Activated CD4-positive, alpha-beta T cell treated with anti-CD3 and anti-CD28 coated beads, Interleukin-2, amount 10 ng/mL, durations not matched to agents 24 days and 14 days (primary cell): Measurements from ENCODE around the gene HELZ2. TPM values are rescaled to one million over a fixed set of nuclear protein-coding genes. Genes with fewer than 3 reads are reported as not detected.
A peak's percentile ranks its signal among the peaks of the same experiment; 100 is the strongest.
"Not testable (repeated sequence)": the region's sequence is repeated elsewhere in the genome, so short reads cannot be mapped to it uniquely, and the experiment has no call there.

Source experiments
- DNase-seq: peaks from one replicate; pipeline ENCODE4 v3.0.0; 2022
- H3K27ac Mint-ChIP-seq: one replicate; pipeline ENCODE4 v1.8.0; 2022; ENCODE audit warnings: mild to moderate bottlenecking, mixed read lengths
- H3K27me3 Mint-ChIP-seq: one replicate; pipeline ENCODE4 v1.8.0; 2022; ENCODE audit warnings: mixed read lengths
- H3K36me3 Mint-ChIP-seq: one replicate; pipeline ENCODE4 v1.8.0; 2022; ENCODE audit warnings: low read depth, mild to moderate bottlenecking, mixed read lengths
- H3K4me1 Mint-ChIP-seq: one replicate; pipeline ENCODE4 v1.8.0; 2021; ENCODE audit warnings: mixed read lengths
- H3K4me3 Mint-ChIP-seq: one replicate; pipeline ENCODE4 v1.8.0; 2022; ENCODE audit warnings: mild to moderate bottlenecking, moderate library complexity, mixed read lengths
- H3K9me3 Mint-ChIP-seq: one replicate; pipeline ENCODE4 v1.8.0; 2021; ENCODE audit warnings: mixed read lengths
- intact Hi-C: fragments of 100-400 bp; cut with micrococcal nuclease; formaldehyde crosslinking; loops from one replicate; pipeline ENCODE4 v1.15.1; 2023
- total RNA-seq: library from RNA; stranded (reverse); gene quantifications from 2 replicates; pipeline ENCODE4 v1.2.3, GENCODE V29; 2022

HELZ2 gene, protein sequence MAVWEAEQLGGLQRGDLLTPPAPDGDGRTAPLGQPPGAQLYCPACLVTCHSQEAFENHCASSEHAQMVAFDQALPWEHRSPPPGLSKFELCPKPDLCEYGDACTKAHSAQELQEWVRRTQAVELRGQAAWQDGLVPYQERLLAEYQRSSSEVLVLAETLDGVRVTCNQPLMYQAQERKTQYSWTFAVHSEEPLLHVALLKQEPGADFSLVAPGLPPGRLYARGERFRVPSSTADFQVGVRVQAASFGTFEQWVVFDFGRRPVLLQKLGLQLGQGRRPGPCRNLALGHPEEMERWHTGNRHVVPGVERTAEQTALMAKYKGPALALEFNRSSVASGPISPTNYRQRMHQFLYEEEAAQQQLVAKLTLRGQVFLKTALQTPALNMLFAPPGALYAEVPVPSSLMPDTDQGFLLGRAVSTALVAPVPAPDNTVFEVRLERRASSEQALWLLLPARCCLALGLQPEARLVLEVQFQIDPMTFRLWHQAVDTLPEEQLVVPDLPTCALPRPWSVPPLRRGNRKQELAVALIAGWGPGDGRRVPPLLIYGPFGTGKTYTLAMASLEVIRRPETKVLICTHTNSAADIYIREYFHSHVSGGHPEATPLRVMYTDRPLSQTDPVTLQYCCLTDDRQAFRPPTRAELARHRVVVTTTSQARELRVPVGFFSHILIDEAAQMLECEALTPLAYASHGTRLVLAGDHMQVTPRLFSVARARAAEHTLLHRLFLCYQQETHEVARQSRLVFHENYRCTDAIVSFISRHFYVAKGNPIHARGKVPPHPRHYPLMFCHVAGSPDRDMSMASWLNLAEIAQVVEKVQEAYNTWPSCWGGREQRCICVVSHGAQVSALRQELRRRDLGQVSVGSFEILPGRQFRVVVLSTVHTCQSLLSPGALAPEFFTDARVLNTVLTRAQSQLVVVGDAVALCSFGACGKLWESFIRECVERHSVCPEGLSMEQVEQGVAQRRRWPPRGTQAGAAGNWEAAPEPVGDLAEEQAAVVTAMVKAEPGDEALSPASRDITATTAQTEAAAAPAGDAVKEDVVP (N-terminal part only)
- total RNA-seq = 13.7 and 15.9 TPM in 2 replicates

DNA sequence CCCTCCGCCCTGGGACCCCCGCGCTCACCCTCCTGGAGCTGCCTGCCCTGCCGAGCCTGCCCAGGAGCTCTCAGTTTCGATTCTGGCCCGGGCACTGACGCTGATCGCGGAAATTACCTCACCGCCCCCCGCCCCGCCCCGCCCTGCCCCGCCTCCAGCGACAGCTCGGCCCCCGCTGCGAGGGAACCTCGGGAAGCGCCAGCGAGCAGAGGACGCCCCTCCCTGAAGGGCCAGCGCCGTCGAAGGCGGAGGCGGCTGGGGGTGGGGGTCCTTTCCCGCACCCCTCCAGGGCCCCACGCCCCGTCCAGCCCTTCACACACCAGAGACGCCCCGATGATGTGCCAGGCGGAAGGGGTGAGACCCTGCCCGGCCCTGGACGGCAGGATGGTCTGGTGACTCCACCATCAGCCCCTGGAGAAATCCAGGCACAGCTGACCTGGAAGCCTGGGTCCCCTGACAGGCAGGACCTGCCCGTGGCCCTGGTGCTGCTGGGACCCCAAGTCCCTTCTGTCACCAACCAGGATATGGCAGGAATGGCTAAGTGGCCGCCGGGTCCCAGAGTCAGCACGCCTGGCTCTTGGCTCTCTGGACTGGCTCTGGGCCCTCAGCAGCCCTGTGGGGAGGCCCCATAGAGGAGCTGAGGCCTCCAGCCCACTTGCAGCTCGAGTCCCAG is at the start of gene HELZ2:
HELZ2 (minus strand) TSS at position 84 of the 673 bp plus-strand sequence. CDS start 1,854 bp downstream, outside the sequence.
- peaks cover 10% of the 10 kb centered on the region for H3K27me3 Mint-ChIP-seq
- intact Hi-C loops = loop anchor here (5.0 kb wide), 1 partner anchor 53 kb away; the partner anchor contains the start of gene GMEB2
- DNase-seq = peak; percentile 91
- H3K36me3 Mint-ChIP-seq = peaks cover 4% of the 10 kb centered on the region
- H3K4me1 Mint-ChIP-seq = peaks cover 4% of the 10 kb centered on the region
- peak within 1 kb of the TSS; percentile 86 for H3K4me3 Mint-ChIP-seq
- peak within 1 kb of the TSS; percentile 80 for H3K27ac Mint-ChIP-seq
- H3K9me3 Mint-ChIP-seq = no peaks in the 10 kb centered on the region

DNA sequence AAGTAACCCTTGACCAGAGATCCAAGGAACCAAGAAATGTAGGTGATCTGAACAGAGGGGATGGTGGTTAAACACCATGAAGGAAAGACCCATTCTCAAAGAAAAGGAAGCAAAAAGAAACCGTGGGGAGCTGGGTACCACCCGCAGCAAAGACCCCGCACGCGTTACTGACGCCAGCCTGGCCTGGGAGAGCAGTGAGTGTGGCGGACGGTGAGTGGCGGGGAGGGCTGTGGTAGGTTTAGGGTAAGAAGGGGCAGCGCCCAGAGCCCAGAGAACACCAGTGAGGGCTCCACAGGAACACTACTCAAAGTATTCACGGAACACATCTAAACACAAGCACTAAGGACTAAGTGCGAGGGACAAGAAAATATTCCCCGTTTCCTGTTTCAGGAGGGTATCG is 48.7 kb upstream of the HELZ2 start:
- peaks cover 15% of the 10 kb centered on the region for H3K4me1 Mint-ChIP-seq
- H3K9me3 Mint-ChIP-seq = no peaks in the 10 kb centered on the region
- peaks cover 15% of the 10 kb centered on the region for H3K36me3 Mint-ChIP-seq
- intact Hi-C loops = loop anchor here (10.0 kb wide), 1 partner anchor 442 kb away; the partner anchor contains the start of gene TCEA2
- no peak overlapping the region for H3K27ac Mint-ChIP-seq
- H3K27me3 Mint-ChIP-seq = no peaks in the 10 kb centered on the region
- H3K4me3 Mint-ChIP-seq = no peak overlapping the region
- no peak for DNase-seq

DNA sequence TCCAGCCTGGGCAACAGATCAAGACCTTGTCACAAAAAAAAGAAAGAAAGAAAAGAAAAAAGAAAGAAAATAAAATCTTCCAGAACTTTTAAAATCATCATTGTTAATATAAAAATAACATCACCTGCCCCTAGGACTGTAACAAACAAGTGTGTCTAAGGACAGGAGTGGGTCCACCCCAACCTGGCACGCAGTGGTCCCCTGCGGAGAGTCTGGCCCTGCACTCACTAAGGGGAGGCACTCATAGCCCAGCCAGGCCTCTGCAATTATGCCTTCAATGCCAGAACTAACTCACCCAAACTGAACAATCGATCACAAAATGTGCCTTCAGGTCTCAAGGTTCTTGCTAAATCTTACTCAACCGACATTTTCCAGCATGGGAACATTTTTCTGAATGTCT is 48.1 kb upstream of the HELZ2 start:
- intact Hi-C loops = loop anchor here (10.0 kb wide), 1 partner anchor 443 kb away; the partner anchor contains the start of gene TCEA2
- Mint-ChIP-seq H3K9me3 (no peaks in the 10 kb centered on the region), H3K4me1 (peaks cover 15% of the 10 kb centered on the region), H3K27ac (no peak overlapping the region), H3K27me3 (no peaks in the 10 kb centered on the region), H3K36me3 (peaks cover 17% of the 10 kb centered on the region), H3K4me3 (no peak overlapping the region)
- no peak for DNase-seq

DNA sequence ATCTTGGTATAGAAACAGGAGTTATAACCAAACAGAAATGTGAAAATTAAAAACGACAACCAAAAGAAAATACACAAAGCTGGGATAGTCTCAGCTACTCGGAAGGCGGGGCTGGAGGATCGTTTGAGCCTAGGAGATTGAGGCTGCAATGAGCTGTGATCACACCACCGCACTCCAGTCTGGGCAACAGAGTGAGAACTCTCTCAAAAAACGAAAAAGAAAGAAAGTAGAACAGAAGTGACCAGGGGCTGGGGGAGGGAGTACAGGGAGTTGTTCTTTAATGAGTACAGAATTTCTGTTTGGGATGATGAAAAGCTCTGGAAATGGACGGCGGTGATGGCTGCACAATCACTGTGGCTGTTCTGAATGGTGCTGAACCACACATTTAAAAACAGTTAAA is 47.0 kb upstream of the HELZ2 start:
- intact Hi-C loops = loop anchor here (10.0 kb wide), 1 partner anchor 444 kb away; the partner anchor contains the start of gene TCEA2
- H3K27ac Mint-ChIP-seq = no peak overlapping the region
- peaks cover 15% of the 10 kb centered on the region for H3K4me1 Mint-ChIP-seq
- DNase-seq = no peak
- H3K4me3 Mint-ChIP-seq = no peak overlapping the region
- no peaks in the 10 kb centered on the region for H3K9me3 Mint-ChIP-seq
- peaks cover 21% of the 10 kb centered on the region for H3K36me3 Mint-ChIP-seq
- H3K27me3 Mint-ChIP-seq = no peaks in the 10 kb centered on the region

DNA sequence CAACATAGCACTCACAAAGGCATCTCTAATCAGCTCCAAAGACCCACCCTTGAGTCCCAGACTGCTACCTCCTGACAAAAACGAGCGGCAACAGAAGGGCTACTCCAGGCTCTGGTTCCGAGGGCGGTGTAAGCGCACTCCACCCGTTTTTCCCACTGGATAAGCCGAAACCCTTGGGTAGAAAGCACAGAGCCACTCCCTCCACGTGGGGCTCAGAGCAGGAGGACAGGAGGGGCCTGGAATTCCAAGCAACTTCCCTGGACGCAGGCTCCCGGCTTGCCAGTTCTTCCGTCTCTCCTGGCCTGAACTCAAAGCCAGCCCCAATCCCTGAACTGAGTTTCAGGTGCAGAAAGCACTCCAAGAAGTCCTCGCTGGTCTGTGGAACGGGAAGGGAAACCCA is 45.5 kb upstream of the HELZ2 start:
- intact Hi-C loops = no loop called here
- peaks cover 21% of the 10 kb centered on the region for H3K36me3 Mint-ChIP-seq

DNA sequence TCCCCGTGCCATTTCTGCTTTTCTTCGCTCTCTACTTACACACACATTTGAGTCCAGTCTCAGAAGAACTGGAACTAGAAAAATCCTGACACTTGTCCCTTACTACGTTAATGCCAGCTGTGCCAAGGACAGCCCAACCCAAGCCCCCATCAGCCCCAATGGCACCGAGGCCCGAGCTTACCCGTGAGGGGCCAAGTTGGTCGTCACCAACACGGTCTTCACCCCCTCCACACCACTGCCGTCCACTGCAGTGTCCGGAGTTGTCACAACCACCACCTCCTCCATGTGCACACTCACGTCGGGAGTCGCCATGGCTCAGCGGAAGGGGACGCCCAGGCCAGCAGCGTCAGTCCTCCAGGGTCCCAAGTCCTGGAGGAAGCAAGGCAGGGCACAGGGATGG is 45.0 kb upstream of the HELZ2 start:
- intact Hi-C loops = no loop called here
- H3K4me3 Mint-ChIP-seq = no peak overlapping the region
- no peak for DNase-seq
- peaks cover 21% of the 10 kb centered on the region for H3K36me3 Mint-ChIP-seq
- H3K27ac Mint-ChIP-seq = no peak overlapping the region
- H3K4me1 Mint-ChIP-seq = peaks cover 10% of the 10 kb centered on the region
- no peaks in the 10 kb centered on the region for H3K9me3 Mint-ChIP-seq
- H3K27me3 Mint-ChIP-seq = no peaks in the 10 kb centered on the region

More for the DNA sequence above, 45.5 kb upstream of the HELZ2 start:
- no peaks in the 10 kb centered on the region for H3K27me3 Mint-ChIP-seq
- no peak overlapping the region for H3K27ac Mint-ChIP-seq
- no peak overlapping the region for H3K4me3 Mint-ChIP-seq
- H3K4me1 Mint-ChIP-seq = peaks cover 12% of the 10 kb centered on the region
- H3K9me3 Mint-ChIP-seq = no peaks in the 10 kb centered on the region
- no peak for DNase-seq

DNA sequence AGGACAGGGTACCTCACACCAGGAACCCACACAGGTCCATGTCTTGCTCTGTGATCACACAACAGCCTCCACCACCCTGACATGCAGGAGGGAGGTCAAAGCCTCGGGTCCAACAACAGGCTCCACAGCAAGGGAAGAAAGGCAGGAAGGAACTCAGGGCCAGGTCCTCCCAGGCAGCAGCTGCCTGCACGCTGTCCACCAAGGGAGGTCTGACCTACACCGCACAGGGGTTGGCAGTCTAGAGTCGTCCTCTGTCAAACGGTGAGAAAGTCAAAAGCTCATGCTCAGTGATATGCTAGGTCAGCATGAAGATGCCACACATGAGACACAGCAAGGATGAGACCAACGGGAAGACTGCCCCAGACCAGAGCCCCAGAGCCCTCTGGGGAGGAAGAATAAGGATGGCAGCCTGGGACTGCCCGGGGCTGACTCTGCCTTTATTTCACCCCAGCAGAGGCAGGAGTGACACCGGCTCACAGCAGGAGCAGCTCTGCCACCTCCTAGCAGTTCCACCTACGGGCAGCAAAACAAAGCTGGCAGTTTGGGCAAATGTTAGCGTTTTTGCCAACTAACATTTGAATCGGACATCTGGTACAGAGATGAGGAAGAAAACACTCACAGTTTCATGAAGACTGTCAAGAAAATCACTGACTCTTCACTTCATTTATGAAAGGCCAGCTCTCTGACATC is 44.4 kb upstream of the HELZ2 start:
- intact Hi-C loops = no loop called here
- Mint-ChIP-seq H3K4me1 (peaks cover 12% of the 10 kb centered on the region), H3K36me3 (peaks cover 23% of the 10 kb centered on the region), H3K27ac (no peak overlapping the region), H3K9me3 (no peaks in the 10 kb centered on the region), H3K4me3 (no peak overlapping the region), H3K27me3 (no peaks in the 10 kb centered on the region)
- no peak for DNase-seq

DNA sequence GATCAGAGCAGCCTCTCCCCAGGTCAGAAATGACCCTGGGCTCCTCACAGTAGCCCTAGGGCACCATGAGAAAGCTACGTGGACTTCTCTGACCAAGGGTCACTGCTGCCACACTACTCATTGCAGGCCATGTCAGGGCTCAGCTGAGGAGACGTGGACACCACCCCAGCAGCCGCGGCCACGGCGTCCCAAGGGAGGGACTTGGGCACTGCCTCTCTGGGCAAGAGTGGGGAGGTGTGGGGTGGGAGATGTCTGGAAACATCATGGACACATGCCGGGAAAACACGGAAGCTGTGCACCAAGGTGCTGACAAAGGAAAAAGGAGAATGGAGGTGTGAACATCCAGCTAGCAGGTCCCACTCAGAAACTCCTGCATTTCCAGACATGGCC is 43.8 kb upstream of the HELZ2 start:
- peaks cover 27% of the 10 kb centered on the region for H3K36me3 Mint-ChIP-seq
- H3K27me3 Mint-ChIP-seq = no peaks in the 10 kb centered on the region
- peaks cover 12% of the 10 kb centered on the region for H3K4me1 Mint-ChIP-seq
- DNase-seq = no peak
- no peak overlapping the region for H3K27ac Mint-ChIP-seq
- intact Hi-C loops = no loop called here
- H3K4me3 Mint-ChIP-seq = no peak overlapping the region
- no peaks in the 10 kb centered on the region for H3K9me3 Mint-ChIP-seq

DNA sequence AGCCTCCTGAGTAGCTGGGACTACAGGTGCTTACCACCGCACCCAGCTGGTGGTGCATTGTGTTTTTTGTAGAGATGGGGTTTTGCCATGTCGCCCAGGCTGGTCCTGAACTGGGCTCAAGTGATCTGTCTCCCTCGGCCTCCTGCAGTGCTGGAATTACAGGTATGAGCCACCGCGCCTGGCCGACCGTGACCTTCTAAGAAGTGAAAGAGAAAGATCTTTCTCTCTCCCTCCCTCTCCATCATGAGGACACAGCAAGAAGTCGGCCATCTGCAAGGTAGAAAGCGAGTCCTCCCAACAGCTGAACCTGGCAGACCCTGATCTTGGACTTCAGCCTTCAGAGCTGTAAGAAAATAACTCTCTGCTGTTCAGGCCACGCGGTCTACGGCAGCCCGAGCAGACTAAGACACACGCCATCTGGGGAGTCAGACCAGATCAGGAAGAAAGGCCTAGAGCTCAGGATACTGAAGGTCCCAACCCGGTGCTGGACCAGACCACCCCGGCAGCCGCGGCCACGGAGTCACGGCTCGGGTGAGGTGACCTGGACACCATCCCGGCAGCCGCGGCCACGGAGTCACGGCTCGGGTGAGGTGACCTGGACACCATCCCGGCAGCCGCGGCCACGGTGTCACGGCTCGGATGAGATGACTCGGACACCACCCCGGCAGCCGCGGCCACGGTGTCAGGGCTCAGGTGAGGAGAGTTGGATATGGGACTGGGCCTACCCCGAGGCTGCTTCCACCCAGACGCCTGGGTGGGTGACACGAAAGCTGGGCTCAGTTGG is 43.2 kb upstream of the HELZ2 start:
- H3K36me3 Mint-ChIP-seq = peaks cover 27% of the 10 kb centered on the region

DNA sequence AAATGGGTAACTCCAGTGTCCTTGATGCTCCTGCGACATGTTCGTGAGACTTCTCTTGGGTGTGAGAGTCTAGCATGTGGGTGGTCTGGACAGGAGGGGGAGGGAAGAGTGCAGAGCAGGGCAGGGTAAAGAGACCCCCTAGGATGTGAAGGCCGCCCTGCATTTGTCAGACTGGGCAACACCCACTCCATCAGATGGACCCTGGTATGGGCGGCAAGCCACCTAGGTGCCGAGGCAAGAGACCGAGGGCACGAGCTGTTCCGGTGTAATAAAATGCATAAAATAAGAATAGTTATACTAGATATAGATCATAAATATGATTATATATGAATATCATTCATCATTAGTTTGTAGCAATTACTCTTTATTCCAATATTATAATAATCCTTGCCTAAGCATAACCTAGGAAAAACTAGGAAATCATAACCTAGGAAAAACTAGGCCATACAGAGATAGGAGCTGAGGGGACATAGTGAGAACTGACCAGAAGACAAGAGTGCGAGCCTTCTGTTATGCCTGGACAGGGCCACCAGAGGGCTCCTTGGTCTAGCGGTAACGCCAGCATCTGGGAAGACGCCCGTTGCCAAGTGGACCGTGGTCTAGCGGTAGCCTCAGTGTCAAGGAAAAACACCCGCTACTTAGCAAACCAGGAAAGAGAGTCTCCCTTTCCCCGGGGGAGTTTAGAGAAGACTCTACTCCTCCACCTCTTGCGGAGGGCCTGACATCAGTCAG is 40.0 kb upstream of the HELZ2 start:
- H3K4me3 Mint-ChIP-seq, H3K27ac Mint-ChIP-seq, DNase-seq, intact Hi-C loops, H3K9me3 Mint-ChIP-seq, H3K4me1 Mint-ChIP-seq, H3K27me3 Mint-ChIP-seq: not testable (repeated sequence)
- peaks cover 32% of the 10 kb centered on the region for H3K36me3 Mint-ChIP-seq

More for the DNA sequence above, 43.2 kb upstream of the HELZ2 start:
- Mint-ChIP-seq H3K27ac (no peak overlapping the region), H3K4me1 (peaks cover 8% of the 10 kb centered on the region), H3K4me3 (no peak overlapping the region), H3K27me3 (no peaks in the 10 kb centered on the region), H3K9me3 (no peaks in the 10 kb centered on the region)
- intact Hi-C loops = no loop called here
- no peak for DNase-seq

DNA sequence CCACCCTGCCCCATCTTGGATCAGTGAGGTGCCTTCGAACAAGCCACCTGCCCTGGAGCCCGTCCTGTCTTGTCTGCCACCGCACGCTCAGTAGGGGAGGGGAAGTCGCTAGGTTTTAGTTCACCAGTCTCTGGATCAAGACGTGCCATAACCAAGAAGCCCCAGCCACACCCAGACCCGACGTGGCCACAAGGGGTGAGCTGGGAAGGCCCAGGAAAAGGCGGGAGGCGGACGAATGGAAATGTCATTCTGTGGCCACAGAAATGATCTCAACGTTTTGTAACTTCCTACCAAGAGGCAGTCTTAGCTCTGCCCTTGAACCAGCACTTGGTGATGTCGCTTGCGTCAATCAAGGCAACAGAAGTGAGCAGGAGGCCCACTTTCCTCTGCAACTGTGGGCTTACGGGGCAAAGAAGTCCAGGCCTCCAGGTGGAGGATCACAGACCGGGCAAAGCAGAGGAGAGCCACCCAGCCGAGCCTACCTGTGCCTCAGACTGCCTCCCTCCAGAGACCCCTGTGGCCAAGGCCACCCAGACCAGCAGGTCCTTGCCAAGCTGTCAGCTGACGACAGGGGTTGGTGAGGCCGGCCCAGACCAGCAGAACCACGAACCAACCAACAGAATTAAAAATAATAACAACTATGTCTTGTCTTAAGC is 38.4 kb upstream of the HELZ2 start:
- no peaks in the 10 kb centered on the region for H3K27me3 Mint-ChIP-seq
- H3K4me1 Mint-ChIP-seq = peaks cover 2% of the 10 kb centered on the region
- H3K27ac Mint-ChIP-seq = no peak overlapping the region
- DNase-seq = no peak
- intact Hi-C loops = no loop called here
- no peaks in the 10 kb centered on the region for H3K9me3 Mint-ChIP-seq
- H3K4me3 Mint-ChIP-seq = no peak overlapping the region
- H3K36me3 Mint-ChIP-seq = peaks cover 23% of the 10 kb centered on the region
